GM21381 (cell line): ENCODE results near the gene DYNC2I2.

Experiments used
- ATAC-seq: cut with Tn5 transposase; IDR thresholded peaks from one replicate; pipeline ENCODE4 v1.9.1; 2021; ENCODE audit warnings: mild to moderate bottlenecking, moderate library complexity; ENCODE audit not compliant: unreplicated experiment

Gene DYNC2I2

DNA sequence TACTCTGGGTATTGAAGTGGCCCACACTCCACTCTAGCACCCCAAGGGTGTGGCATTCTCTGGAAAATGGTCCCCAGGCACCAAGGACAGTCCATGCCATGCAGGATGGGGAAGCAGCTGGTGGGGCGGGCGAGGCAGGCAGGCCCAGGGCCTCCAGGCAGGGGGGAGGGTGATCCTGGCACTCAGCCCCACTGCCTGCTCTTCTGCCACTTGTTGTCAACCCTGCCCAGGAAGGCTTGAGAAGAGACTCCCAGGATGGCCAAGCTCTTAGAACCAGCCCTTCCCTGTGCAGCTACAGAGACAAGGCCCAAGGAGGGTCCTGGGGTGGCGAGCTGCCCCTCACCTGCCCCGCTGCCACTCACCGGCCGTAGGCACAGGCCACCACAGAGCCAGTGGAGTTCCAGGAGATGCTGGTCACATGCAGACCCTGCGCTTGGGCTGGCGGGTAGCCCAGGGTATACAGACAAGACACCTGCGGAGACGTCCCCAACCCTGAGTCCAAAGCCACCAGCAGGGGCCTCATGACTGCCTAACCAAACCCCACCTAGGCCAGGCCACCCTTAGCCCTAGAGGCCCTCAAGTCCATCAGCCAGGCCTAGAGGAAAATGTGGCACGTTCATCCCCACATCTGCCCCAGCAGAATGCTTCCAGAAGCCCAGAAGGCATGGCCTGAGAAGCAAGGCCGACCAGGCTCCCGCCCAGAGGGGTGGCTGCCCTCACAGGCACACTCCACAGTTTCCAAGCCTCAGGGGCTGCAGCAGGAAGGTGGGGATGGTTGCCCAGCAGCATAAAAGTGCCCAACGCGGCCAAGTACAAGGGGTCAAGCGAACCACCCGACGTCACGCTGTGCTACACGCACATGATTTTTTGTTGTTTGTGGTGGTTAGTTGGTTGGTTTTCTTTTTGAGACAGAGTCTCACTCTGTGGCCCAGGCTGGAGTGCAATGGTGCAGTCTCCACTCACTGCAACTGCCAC lies 19.8 kb downstream of the DYNC2I2 start:
- ATAC-seq, result no peak

DNA sequence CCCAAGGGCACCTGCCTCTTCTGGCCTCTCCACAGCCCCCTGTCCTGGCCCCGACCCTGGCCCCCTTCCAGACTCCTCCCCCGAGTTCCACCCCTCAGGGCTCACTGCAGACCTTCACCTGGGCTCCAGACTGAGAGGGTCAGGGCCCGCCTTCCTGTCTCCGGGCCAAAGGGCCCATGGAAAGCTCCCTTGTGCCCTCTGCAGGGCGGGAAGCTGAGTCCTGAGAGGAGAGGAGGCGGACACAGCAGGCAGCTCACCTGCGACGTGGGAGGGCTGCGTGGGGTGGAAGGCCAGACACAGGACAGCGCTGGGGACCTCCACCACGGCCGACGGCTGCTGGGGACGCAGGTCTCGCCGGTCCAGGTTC lies 20.6 kb downstream of the DYNC2I2 start:
- no peak for ATAC-seq

GRCh38 chr9:128635266-128636023 lies 21.2 kb downstream of the DYNC2I2 start:
- ATAC-seq, result no peak

- ATAC-seq, result no peak
Measured at GRCh38 chr9:128634651-128635262, 21.9 kb downstream of the DYNC2I2 start.

GRCh38 chr9:128634111-128634510 lies 22.5 kb downstream of the DYNC2I2 start:
- ATAC-seq, result no peak

GRCh38 chr9:128633601-128634000 lies 23.0 kb downstream of the DYNC2I2 start:
- no peak for ATAC-seq

DNA sequence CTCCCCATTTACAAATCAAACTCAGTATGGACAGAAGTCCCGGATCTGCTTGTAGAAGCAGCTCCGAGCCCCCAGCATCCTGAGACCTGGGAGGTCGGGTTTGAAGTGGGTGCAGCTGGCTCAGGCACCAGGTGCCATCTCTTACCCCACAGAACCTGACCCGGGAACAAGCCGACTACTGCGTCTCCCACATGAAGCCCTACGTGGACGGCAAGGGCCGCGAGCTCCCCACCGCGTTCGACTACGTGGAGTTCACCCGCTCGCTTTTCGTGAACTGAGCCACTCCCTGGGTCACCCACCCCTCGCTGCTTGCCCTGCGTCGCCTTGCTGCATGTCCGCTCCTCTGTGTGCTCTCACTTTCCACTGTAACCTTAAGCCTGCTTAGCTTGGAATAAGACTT lies 23.6 kb downstream of the DYNC2I2 start:
- ATAC-seq, result no peak

DNA sequence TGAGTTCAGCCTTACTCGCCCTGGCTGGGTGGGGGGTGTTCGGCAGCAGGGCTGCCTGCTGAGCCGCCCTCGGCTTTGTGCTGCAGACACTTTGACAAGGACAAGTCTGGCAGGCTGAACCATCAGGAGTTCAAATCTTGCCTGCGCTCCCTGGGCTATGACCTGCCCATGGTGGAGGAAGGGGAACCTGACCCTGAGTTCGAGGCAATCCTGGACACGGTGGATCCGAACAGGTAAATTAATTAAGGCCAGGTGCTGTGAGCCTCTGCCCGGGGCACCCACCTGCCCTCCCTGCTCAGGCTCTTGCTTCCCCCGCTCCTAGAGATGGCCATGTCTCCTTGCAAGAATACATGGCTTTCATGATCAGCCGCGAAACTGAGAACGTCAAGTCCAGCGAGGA lies 24.2 kb downstream of the DYNC2I2 start:
- ATAC-seq, result no peak

GRCh38 chr9:128632066-128632465 lies 24.6 kb downstream of the DYNC2I2 start:
- ATAC-seq, result no peak

- ATAC-seq, result no peak
Measured at GRCh38 chr9:128631636-128632035, 25.0 kb downstream of the DYNC2I2 start.

DNA sequence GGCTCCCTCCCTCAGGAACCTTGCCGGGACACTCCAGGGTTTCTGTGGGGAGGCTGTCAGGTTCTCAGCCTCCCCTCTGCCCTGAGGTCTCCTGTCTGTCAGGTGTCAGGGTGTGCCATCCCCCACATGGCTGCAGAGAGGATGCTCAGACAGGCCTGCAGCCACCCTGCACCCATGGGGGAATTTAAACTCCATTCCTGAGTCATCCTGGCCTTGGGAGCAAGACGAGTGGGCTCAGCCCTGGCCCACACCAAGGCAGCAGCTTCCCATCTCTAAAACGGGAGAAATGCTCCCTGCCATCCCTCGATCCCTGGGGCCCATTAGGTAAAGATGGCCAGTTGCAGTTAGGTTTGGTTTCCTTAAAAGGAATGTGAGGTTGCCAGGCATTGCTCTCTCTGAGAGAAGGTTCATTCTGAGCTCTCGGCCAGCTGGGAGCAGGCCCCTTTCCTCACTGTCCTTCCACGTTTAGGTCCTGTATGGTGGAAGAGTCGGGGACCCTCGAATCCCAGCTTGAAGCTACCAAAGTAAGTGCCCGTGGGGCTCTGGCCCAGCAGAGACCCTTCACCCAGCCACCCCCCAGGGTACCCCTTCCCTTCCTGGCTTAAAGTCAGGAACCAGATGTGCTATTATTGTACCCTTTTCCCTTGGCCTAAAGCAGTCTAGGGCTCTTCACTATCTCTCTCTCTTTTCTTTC lies 26.6 kb downstream of the DYNC2I2 start:
- ATAC-seq, result no peak

GRCh38 chr9:128629136-128629535 lies 27.5 kb downstream of the DYNC2I2 start:
- no peak for ATAC-seq

- no peak for ATAC-seq
Measured at GRCh38 chr9:128628471-128629048, 28.1 kb downstream of the DYNC2I2 start.

- no peak for ATAC-seq
Measured at GRCh38 chr9:128627906-128628305, 28.7 kb downstream of the DYNC2I2 start.

GRCh38 chr9:128627127-128627715 lies 29.4 kb downstream of the DYNC2I2 start:
- ATAC-seq, result no peak

GRCh38 chr9:128626181-128626580 lies 30.5 kb downstream of the DYNC2I2 start:
- no peak for ATAC-seq

DNA sequence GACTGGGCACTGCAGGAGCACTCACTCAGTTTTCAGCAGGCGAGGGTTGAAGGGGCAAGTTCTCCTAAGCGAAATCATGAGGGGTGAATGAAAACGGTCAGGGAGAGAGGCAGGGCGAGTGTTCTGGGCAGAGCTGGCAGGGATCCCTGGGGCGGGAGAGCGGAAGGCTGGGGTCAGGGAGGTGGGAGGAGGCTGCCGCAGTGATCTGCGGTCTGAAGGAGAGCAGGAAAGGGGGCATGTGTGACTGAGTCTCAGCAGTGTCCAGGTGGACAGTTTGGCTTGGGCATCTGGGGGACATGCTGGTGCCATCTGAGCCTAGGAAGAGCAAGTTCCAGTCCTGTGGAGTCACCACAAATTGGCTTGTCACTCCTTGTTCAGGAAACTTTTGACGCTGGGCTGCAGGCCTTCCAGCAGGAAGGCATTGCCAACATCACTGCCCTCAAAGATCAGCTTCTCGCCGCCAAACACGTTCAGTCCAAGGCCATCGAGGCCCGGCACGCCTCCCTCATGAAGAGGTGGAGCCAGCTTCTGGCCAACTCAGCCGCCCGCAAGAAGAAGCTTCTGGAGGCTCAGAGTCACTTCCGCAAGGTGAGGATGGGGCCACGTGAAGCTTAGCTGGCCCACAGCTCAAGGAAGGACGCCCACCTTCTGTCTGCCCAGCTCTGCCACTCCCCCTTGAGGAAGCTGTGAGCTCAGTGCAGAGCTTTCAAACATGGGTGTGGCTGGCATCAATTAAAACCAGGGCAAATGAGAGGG lies 31.1 kb downstream of the DYNC2I2 start:
- no peak for ATAC-seq

- no peak for ATAC-seq
Measured at GRCh38 chr9:128624566-128624965, 32.1 kb downstream of the DYNC2I2 start.

GRCh38 chr9:128621730-128622455 lies 34.8 kb downstream of the DYNC2I2 start:
- ATAC-seq, result no peak
